ENCODE measurements around the gene ANKRD36B.
A peak's percentile ranks its signal among the peaks of the same experiment; 100 is the strongest.
"Not testable (repeated sequence)": the region's sequence is repeated elsewhere in the genome, so short reads cannot be mapped to it uniquely, and the experiment has no call there.

Gene ANKRD36B

GRCh38 chr2:97590515-97591394 is 1.1 kb upstream of the ANKRD36B start:
- peak; percentile 86 for DNase-seq (ENCODE audit: low read depth)
- H3K4me3 ChIP-seq (ENCODE audit: low read depth, low read length), result peak overlapping the region; percentile 58
- peak; percentile 87 for TF ChIP-seq CTCF (IDR thresholded peaks at IDR 0.05; ENCODE audit: low read depth, low read length)

GRCh38 chr2:97589257-97589597 is 450 bp downstream of the ANKRD36B start:
- H3K4me3 ChIP-seq (ENCODE audit: low read depth, low read length), result peak overlapping the region; percentile 77
- not testable (repeated sequence) for DNase-seq (ENCODE audit: low read depth)

- DNase-seq (ENCODE audit: low read depth); H3K4me3 ChIP-seq (ENCODE audit: low read depth, low read length): not testable (repeated sequence)
These were observed 24.0 kb downstream of the ANKRD36B start for GRCh38 chr2:97565674-97566073.

- not testable (repeated sequence) for H3K4me3 ChIP-seq (ENCODE audit: low read depth, low read length); DNase-seq (ENCODE audit: low read depth)
These were observed 37.3 kb downstream of the ANKRD36B start for GRCh38 chr2:97552406-97552805.

GRCh38 chr2:97550498-97550897 is 39.2 kb downstream of the ANKRD36B start:
- not testable (repeated sequence) for H3K4me3 ChIP-seq (ENCODE audit: low read depth, low read length); DNase-seq (ENCODE audit: low read depth)

- DNase-seq (ENCODE audit: low read depth); H3K4me3 ChIP-seq (ENCODE audit: low read depth, low read length): not testable (repeated sequence)
These were observed 40.6 kb downstream of the ANKRD36B start for GRCh38 chr2:97549058-97549457.

GRCh38 chr2:97548536-97548935 is 41.1 kb downstream of the ANKRD36B start:
- not testable (repeated sequence) for H3K4me3 ChIP-seq (ENCODE audit: low read depth, low read length); DNase-seq (ENCODE audit: low read depth)

- TF ChIP-seq POLR2A (IDR thresholded peaks at IDR 0.05; ENCODE audit: extremely low read depth, insufficient read length) (no peak), MYC (IDR thresholded peaks at IDR 0.05; ENCODE audit: low read depth, low read length) (no peak), CTCF (IDR thresholded peaks at IDR 0.05; ENCODE audit: low read depth, low read length) (no peak), MAX (IDR thresholded peaks at IDR 0.05; ENCODE audit: low read depth, low read length) (no peak)
- no peak for DNase-seq (ENCODE audit: low read depth)
- no peak overlapping the region for H3K4me3 ChIP-seq (ENCODE audit: low read depth, low read length)
These were observed 43.0 kb downstream of the ANKRD36B start for GRCh38 chr2:97546711-97547110.

GRCh38 chr2:97544911-97545310 is 44.8 kb downstream of the ANKRD36B start:
- not testable (repeated sequence) for H3K4me3 ChIP-seq (ENCODE audit: low read depth, low read length); DNase-seq (ENCODE audit: low read depth)

- not testable (repeated sequence) for DNase-seq (ENCODE audit: low read depth); H3K4me3 ChIP-seq (ENCODE audit: low read depth, low read length)
These were observed 63.8 kb downstream of the ANKRD36B start for GRCh38 chr2:97525904-97526303.

- not testable (repeated sequence) for H3K4me3 ChIP-seq (ENCODE audit: low read depth, low read length); DNase-seq (ENCODE audit: low read depth)
These were observed 65.9 kb downstream of the ANKRD36B start for GRCh38 chr2:97523816-97524215.

- DNase-seq (ENCODE audit: low read depth); H3K4me3 ChIP-seq (ENCODE audit: low read depth, low read length): not testable (repeated sequence)
These were observed 66.6 kb downstream of the ANKRD36B start for GRCh38 chr2:97522916-97523555.

- DNase-seq (ENCODE audit: low read depth); H3K4me3 ChIP-seq (ENCODE audit: low read depth, low read length): not testable (repeated sequence)
These were observed 94.0 kb downstream of the ANKRD36B start for GRCh38 chr2:97495651-97496050.

GRCh38 chr2:97490141-97490540 is 99.5 kb downstream of the ANKRD36B start:
- H3K4me3 ChIP-seq (ENCODE audit: low read depth, low read length), result not testable (repeated sequence)
- DNase-seq (ENCODE audit: low read depth), result peak; percentile 0
